ENCODE measurements around the gene SPNS2.

DNA sequence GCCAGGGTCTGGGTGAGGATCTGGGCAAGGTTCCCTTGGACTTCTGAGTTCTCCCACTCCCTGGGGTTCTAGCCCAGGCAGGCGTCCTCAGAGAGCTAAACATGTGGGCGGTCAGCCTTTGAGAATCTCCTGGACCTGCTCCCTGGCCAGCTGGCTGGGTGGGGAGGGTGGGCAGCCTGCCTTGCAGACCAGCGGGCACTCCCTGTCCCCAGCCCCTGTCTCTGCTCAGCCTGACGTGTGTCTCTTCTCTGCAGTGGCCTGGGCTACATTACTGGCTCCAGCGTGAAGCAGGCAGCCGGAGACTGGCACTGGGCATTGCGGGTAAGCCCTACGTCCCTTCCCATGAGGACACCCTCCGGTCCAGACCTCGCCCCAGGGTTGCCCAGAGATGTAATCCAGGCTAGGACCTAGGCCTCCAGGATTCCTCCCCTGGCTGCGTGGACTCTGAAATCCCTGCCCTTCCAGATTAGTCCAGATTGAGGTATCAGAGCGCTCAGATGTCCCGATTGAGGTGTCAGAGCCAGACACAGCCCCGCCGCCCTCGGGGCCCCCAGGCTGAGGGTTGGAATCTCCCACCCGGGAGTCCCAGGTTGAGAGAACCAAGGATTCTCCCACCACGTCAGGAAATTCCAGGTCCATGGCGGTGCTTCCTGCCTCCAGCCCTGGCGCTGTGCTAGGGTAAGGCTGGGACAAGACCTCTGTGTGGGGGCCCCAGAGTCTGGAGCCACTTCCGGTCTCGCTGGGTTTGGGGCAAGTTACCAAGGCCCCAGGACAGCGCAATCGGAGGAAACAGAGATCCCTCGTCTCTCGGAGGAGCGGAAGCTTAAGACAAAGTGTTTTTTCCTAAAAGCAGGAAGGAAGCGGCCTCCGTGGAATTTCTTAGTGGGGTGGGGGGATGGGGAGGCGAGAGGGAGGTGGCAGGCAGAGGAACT lies 32.4 kb downstream of the SPNS2 start:
- TF ChIP-seq, protein P1, sequence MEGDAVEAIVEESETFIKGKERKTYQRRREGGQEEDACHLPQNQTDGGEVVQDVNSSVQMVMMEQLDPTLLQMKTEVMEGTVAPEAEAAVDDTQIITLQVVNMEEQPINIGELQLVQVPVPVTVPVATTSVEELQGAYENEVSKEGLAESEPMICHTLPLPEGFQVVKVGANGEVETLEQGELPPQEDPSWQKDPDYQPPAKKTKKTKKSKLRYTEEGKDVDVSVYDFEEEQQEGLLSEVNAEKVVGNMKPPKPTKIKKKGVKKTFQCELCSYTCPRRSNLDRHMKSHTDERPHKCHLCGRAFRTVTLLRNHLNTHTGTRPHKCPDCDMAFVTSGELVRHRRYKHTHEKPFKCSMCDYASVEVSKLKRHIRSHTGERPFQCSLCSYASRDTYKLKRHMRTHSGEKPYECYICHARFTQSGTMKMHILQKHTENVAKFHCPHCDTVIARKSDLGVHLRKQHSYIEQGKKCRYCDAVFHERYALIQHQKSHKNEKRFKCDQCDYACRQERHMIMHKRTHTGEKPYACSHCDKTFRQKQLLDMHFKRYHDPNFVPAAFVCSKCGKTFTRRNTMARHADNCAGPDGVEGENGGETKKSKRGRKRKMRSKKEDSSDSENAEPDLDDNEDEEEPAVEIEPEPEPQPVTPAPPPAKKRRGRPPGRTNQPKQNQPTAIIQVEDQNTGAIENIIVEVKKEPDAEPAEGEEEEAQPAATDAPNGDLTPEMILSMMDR (IDR thresholded peaks at IDR 0.05): no peak
- TF ChIP-seq POLR2A (IDR thresholded peaks at IDR 0.05): no peak
